DND-41 (cell line): ENCODE data around the gene TMIGD2.
"Not testable (repeated sequence)": the region's sequence is repeated elsewhere in the genome, so short reads cannot be mapped to it uniquely, and the experiment has no call there.

Experiments
- ATAC-seq: fragments of 200-7000 bp; cut with Tn5 transposase; 3 replicates; pipeline ENCODE4 v1.9.1; 2021; ENCODE audit warnings: low read depth; ENCODE audit not compliant: insufficient read depth
- DNase-seq: peaks from one replicate; pipeline ENCODE4 v3.0.0-alpha.2; 2020
- H2AFZ ChIP-seq: 2 replicates; pipeline ENCODE4 v1.6.0; 2012; ENCODE audit warnings: low read depth, low read length
- H3K27ac ChIP-seq: 2 replicates; pipeline ENCODE4 v1.5.1; 2012; ENCODE audit warnings: low read length, inconsistent platforms
- H3K27me3 ChIP-seq: fragments of 200-600 bp; sonication (generic); 2 replicates; pipeline ENCODE4 v1.6.0; 2012; ENCODE audit warnings: low read length, mild to moderate bottlenecking, inconsistent platforms; ENCODE audit not compliant: insufficient read depth, poor library complexity
- H3K36me3 ChIP-seq: 2 replicates; pipeline ENCODE4 v1.5.1; 2012; ENCODE audit warnings: low read length, inconsistent platforms; ENCODE audit not compliant: insufficient read depth
- H3K4me1 ChIP-seq: 2 replicates; pipeline ENCODE4 v1.5.1; 2012; ENCODE audit warnings: mild to moderate bottlenecking, low read length; ENCODE audit not compliant: insufficient read depth
- H3K4me2 ChIP-seq: 2 replicates; pipeline ENCODE4 v1.6.0; 2012; ENCODE audit warnings: mild to moderate bottlenecking, moderate library complexity, low read length, inconsistent platforms; ENCODE audit not compliant: insufficient read depth
- H3K4me3 ChIP-seq, 2 experiments: fragments of 200-600 bp in 1 of 2; shearing (Covaris generic) in 1 of 2; 2 replicates each; pipeline ENCODE4 v1.5.1; 2012 to 2016; ENCODE audit warnings: inconsistent platforms in 2 of 2, low read length in 2 of 2, mild to moderate bottlenecking in 2 of 2, low read depth in 1 of 2, moderate library complexity in 1 of 2
- H3K79me2 ChIP-seq: 2 replicates; pipeline ENCODE4 v1.6.0; 2012; ENCODE audit warnings: low read length, inconsistent platforms; ENCODE audit not compliant: insufficient read depth
- H3K9ac ChIP-seq: 2 replicates; pipeline ENCODE4 v1.6.0; 2012; ENCODE audit warnings: low read depth, mild to moderate bottlenecking, inconsistent platforms, low read length, moderate library complexity
- H3K9me3 ChIP-seq: 2 replicates; pipeline ENCODE4 v1.5.1; 2012; ENCODE audit warnings: low read length, moderate library complexity, mild to moderate bottlenecking, inconsistent platforms; ENCODE audit not compliant: insufficient read depth, severe bottlenecking
- H4K20me1 ChIP-seq: 2 replicates; pipeline ENCODE4 v1.6.0; 2012; ENCODE audit warnings: low read length; ENCODE audit not compliant: insufficient read depth
- CTCF ChIP-seq: IDR thresholded peaks from 2 replicates; pipeline ENCODE4 v1.5.1; 2012; ENCODE audit warnings: borderline replicate concordance, low read length, moderate library complexity, mild to moderate bottlenecking; ENCODE audit not compliant: poor library complexity, severe bottlenecking; ENCODE audit errors: extremely low read depth
- EZH2 ChIP-seq: IDR thresholded peaks from 3 replicates; pipeline ENCODE4 v1.6.1; 2012; ENCODE audit warnings: borderline replicate concordance, low read depth, mild to moderate bottlenecking, moderate library complexity, low read length, inconsistent platforms; ENCODE audit not compliant: severe bottlenecking

TMIGD2 gene

GRCh38 chr19:4246767-4247593 is 55.2 kb downstream of the TMIGD2 start, which contains the start of gene YJU2:
TSS of gene YJU2 (plus strand) at chr19:4247080. CDS start at chr19:4247147, 67 bp downstream.
- Histone ChIP-seq H4K20me1 (peaks cover 13% of the 10 kb centered on the region; the same call in 1 of the 2 replicates), H3K79me2 (peaks cover 19% of the 10 kb centered on the region), H3K9ac (peak within 1 kb of the TSS; percentile 62), H3K9me3 (no peaks in the 10 kb centered on the region), H3K27me3 (no peaks in the 10 kb centered on the region), H3K4me2 (peak within 1 kb of the TSS; percentile 72), H3K4me3 (peak within 1 kb of the TSS; percentile 20 to 64; a peak in 3 of 4 replicates), H3K4me1 (peaks cover 19% of the 10 kb centered on the region), H3K36me3 (peaks cover 38% of the 10 kb centered on the region), H3K27ac (peak within 1 kb of the TSS; percentile 95), H2AFZ (peak within 1 kb of the TSS; percentile 85)
- ATAC-seq (peak; percentile 92), DNase-seq (peak; percentile 100)
- no peak for TF ChIP-seq EZH2
- peak; percentile 69 for TF ChIP-seq CTCF

GRCh38 chr19:4245938-4246337 is 56.3 kb downstream of the TMIGD2 start:
- peaks cover 19% of the 10 kb centered on the region for H3K79me2 ChIP-seq
- peak overlapping the region; percentile 65 for H3K4me2 ChIP-seq
- H3K9ac ChIP-seq = peak overlapping the region; percentile 62
- H3K9me3 ChIP-seq, ATAC-seq, H3K27me3 ChIP-seq, DNase-seq: not testable (repeated sequence)
- peak overlapping the region; percentile 85 for H2AFZ ChIP-seq
- peaks cover 12% of the 10 kb centered on the region; the same call in 1 of the 2 replicates for H4K20me1 ChIP-seq
- peaks cover 19% of the 10 kb centered on the region for H3K4me1 ChIP-seq
- H3K27ac ChIP-seq = peak overlapping the region; percentile 95
- peak overlapping the region in 1 of 2 experiments; percentile 62; a peak in 2 of 4 replicates for H3K4me3 ChIP-seq
- peaks cover 28% of the 10 kb centered on the region for H3K36me3 ChIP-seq
